H1 (cell line): ENCODE data around the gene PDLIM4. TPM values are rescaled to one million over a fixed set of nuclear protein-coding genes. Genes with fewer than 3 reads are reported as not detected.

ENCODE experiments used
- CTCF ChIA-PET: fragments of 300-600 bp; sonication (Branson Sonifier 250); formaldehyde crosslinking; loops from one replicate; lab custom pipeline; 2021; ENCODE audit not compliant: partially characterized antibody; lab: Charles Lee
- POLR2A ChIA-PET: fragments of 300-600 bp; sonication (Branson Sonifier 250); formaldehyde crosslinking; loops from one replicate; lab custom pipeline; 2021; ENCODE audit warnings: inconsistent platforms; ENCODE audit not compliant: partially characterized antibody; lab: Charles Lee
- DNase-seq, 2 experiments: peaks; one replicate each; pipeline versions ENCODE4 v3.0.0 to v3.0.0-alpha.2; 2010 to 2022; ENCODE audit warnings: low spot score in 2 of 2, low read depth in 1 of 2, mixed read lengths in 1 of 2
- FAIRE-seq: peaks from 2 replicates; lab custom pipeline; 2011; peaks lifted over from hg19 to GRCh38; lab: Jason Lieb, UNC
- H2AFZ ChIP-seq: 2 replicates; pipeline ENCODE4 v1.8.1; 2012; ENCODE audit warnings: low read length, inconsistent platforms
- H2AK5ac ChIP-seq: 2 replicates; pipeline ENCODE4 v1.6.1; 2013; ENCODE audit warnings: low read depth, low read length
- H2BK120ac ChIP-seq: replicated peaks from 2 replicates; pipeline ENCODE3; 2013; ENCODE audit warnings: low read depth, low read length, inconsistent platforms
- H2BK12ac ChIP-seq: 2 replicates; pipeline ENCODE4 v1.6.1; 2013; ENCODE audit warnings: low read depth, low read length
- H2BK15ac ChIP-seq: 2 replicates; pipeline ENCODE4 v1.6.1; 2013; ENCODE audit warnings: low read length
- H2BK20ac ChIP-seq: 2 replicates; pipeline ENCODE4 v1.6.1; 2013; ENCODE audit warnings: low read length
- H2BK5ac ChIP-seq: 2 replicates; pipeline ENCODE4 v1.6.1; 2013; ENCODE audit warnings: low read depth, low read length
- H3K14ac ChIP-seq: 2 replicates; pipeline ENCODE4 v1.6.1; 2013; ENCODE audit warnings: inconsistent platforms; ENCODE audit not compliant: insufficient read length
- H3K18ac ChIP-seq: 2 replicates; pipeline ENCODE4 v1.6.1; 2013; ENCODE audit warnings: low read length; ENCODE audit errors: extremely low read depth
- H3K23ac ChIP-seq: 2 replicates; pipeline ENCODE4 v1.6.1; 2013; ENCODE audit warnings: inconsistent platforms; ENCODE audit not compliant: insufficient read length
- H3K23me2 ChIP-seq: 2 replicates; pipeline ENCODE4 v1.6.1; 2013; ENCODE audit warnings: low read depth, low read length
- H3K27ac ChIP-seq: 2 replicates; pipeline ENCODE4 v1.6.1; 2011; ENCODE audit warnings: low read depth, low read length, inconsistent platforms
- H3K27me3 ChIP-seq, 4 experiments: replicated peaks in 1 of 4; 1 replicate in 1 of 4; 2 replicates in 3 of 4; pipeline versions ENCODE4 v1.6.1 to v1.8.1; 2011 to 2013; ENCODE audit warnings: low read length in 3 of 4, mild to moderate bottlenecking in 3 of 4, inconsistent platforms in 2 of 4, mixed read lengths in 2 of 4, moderate library complexity in 1 of 4; ENCODE audit not compliant: control insufficient read depth in 3 of 4, insufficient read depth in 3 of 4; ENCODE audit errors: extremely low read depth in 1 of 4
- H3K36me3 ChIP-seq, 4 experiments: 2 replicates each; pipeline versions ENCODE4 v1.6.1 to v1.8.1; 2011 to 2013; ENCODE audit warnings: mild to moderate bottlenecking in 4 of 4, low read length in 3 of 4, moderate library complexity in 2 of 4, control low read depth in 1 of 4, inconsistent platforms in 1 of 4; ENCODE audit not compliant: insufficient read depth in 4 of 4, control insufficient read depth in 2 of 4
- H3K4ac ChIP-seq: replicated peaks from 2 replicates; pipeline ENCODE3; 2013; ENCODE audit warnings: low read length, low read depth, mixed read lengths, inconsistent platforms; ENCODE audit not compliant: insufficient read length
- H3K4me1 ChIP-seq, 4 experiments: replicated peaks in 1 of 4; 1 replicate in 1 of 4; 2 replicates in 3 of 4; pipeline versions ENCODE4 v1.6.1 to v1.8.1; 2011 to 2013; ENCODE audit warnings: low read length in 3 of 4, inconsistent platforms in 2 of 4, mixed read lengths in 1 of 4; ENCODE audit not compliant: insufficient read depth in 4 of 4, control insufficient read depth in 3 of 4
- H3K4me2 ChIP-seq, 2 experiments: 2 replicates each; pipeline versions ENCODE4 v1.6.1 to v1.8.1; 2011 to 2013; ENCODE audit warnings: low read depth in 2 of 2, low read length in 2 of 2, control low read depth in 1 of 2, inconsistent platforms in 1 of 2, mild to moderate bottlenecking in 1 of 2; ENCODE audit not compliant: insufficient read depth in 1 of 2
- H3K4me3 ChIP-seq, 4 experiments: fragments of 200-600, 300-600 bp in 1 of 4; sonication (generic), shearing (Covaris generic), sonication (Bioruptor Twin) in 1 of 4; 2 replicates each; pipeline versions ENCODE4 v1.5.1 to v1.8.1; 2011 to 2016; ENCODE audit warnings: low read length in 4 of 4, low read depth in 3 of 4, control low read depth in 2 of 4, inconsistent platforms in 2 of 4, mild to moderate bottlenecking in 2 of 4, mixed read lengths in 1 of 4, moderate library complexity in 1 of 4; ENCODE audit not compliant: insufficient read depth in 2 of 4; ENCODE audit errors: extremely low read depth in 1 of 4
- H3K56ac ChIP-seq: replicated peaks from 2 replicates; pipeline ENCODE3; 2013; ENCODE audit warnings: low read depth, mild to moderate bottlenecking, mixed read lengths, low read length, inconsistent platforms; ENCODE audit not compliant: insufficient read length
- H3K79me1 ChIP-seq: 2 replicates; pipeline ENCODE4 v1.6.1; 2013; ENCODE audit warnings: low read depth, low read length, control low read depth
- H3K79me2 ChIP-seq, 2 experiments: 2 replicates each; pipeline versions ENCODE4 v1.6.1 to v1.8.1; 2012 to 2013; ENCODE audit warnings: low read length in 2 of 2, mild to moderate bottlenecking in 2 of 2, inconsistent platforms in 1 of 2; ENCODE audit not compliant: insufficient read depth in 2 of 2, control insufficient read depth in 1 of 2
- H3K9ac ChIP-seq, 4 experiments: replicated peaks in 1 of 4; 1 replicate in 1 of 4; 2 replicates in 3 of 4; pipeline versions ENCODE4 v1.6.1 to v1.8.1; 2011 to 2013; ENCODE audit warnings: low read depth in 3 of 4, low read length in 3 of 4, control low read depth in 2 of 4, mild to moderate bottlenecking in 2 of 4, moderate library complexity in 2 of 4, inconsistent platforms in 1 of 4; ENCODE audit errors: extremely low read depth in 1 of 4
- H3K9me3 ChIP-seq, 2 experiments: 2 replicates each; pipeline versions ENCODE4 v1.6.1 to v1.8.1; 2012 to 2013; ENCODE audit warnings: mild to moderate bottlenecking in 2 of 2, moderate library complexity in 2 of 2, control low read depth in 1 of 2, inconsistent platforms in 1 of 2, low read depth in 1 of 2, low read length in 1 of 2, mixed read lengths in 1 of 2; ENCODE audit not compliant: insufficient read depth in 2 of 2
- H4K20me1 ChIP-seq, 2 experiments: replicated peaks in 1 of 2; 2 replicates each; pipeline versions ENCODE3 to v1.8.1; 2011 to 2013; ENCODE audit warnings: inconsistent platforms in 2 of 2, low read length in 2 of 2, mild to moderate bottlenecking in 1 of 2; ENCODE audit not compliant: insufficient read depth in 2 of 2, control insufficient read depth in 1 of 2
- H4K5ac ChIP-seq: 2 replicates; pipeline ENCODE4 v1.6.1; 2013; ENCODE audit warnings: low read length, low read depth, mixed read lengths, inconsistent platforms; ENCODE audit not compliant: insufficient read length
- H4K8ac ChIP-seq: 2 replicates; pipeline ENCODE4 v1.8.0; 2013; ENCODE audit warnings: mild to moderate bottlenecking, moderate library complexity, low read length, inconsistent platforms; ENCODE audit not compliant: insufficient read depth; ENCODE audit errors: extremely low read depth
- H4K91ac ChIP-seq: replicated peaks from 2 replicates; pipeline ENCODE3; 2013; ENCODE audit warnings: low read length, mixed read lengths, inconsistent platforms; ENCODE audit not compliant: insufficient read length
- BCL11A ChIP-seq, 2 experiments: IDR thresholded peaks; one replicate each; pipeline ENCODE4 v1.6.1; 2011; ENCODE audit warnings: low read depth in 2 of 2, low read length in 2 of 2, mild to moderate bottlenecking in 2 of 2
- CBX8 ChIP-seq: fragments of 300-800, 300-1000 bp; sonication (generic); IDR thresholded peaks from 2 replicates; pipeline ENCODE4 v1.7.1; 2016; ENCODE audit warnings: low read depth, low read length, borderline replicate concordance
- CHD2 ChIP-seq: IDR thresholded peaks from 2 replicates; pipeline ENCODE4 v1.6.1; 2012; ENCODE audit warnings: low read length, improper control_type of control experiment
- FOSL1 ChIP-seq: IDR thresholded peaks from 2 replicates; pipeline ENCODE4 v1.6.1; 2011; ENCODE audit warnings: mild to moderate bottlenecking, low read depth, low read length, moderate library complexity; ENCODE audit not compliant: insufficient read depth
- RBBP5 ChIP-seq: IDR thresholded peaks from 2 replicates; pipeline ENCODE4 v1.7.1; 2012; ENCODE audit warnings: low read depth, mild to moderate bottlenecking, inconsistent platforms, low read length, moderate library complexity, borderline replicate concordance
- RFX5 ChIP-seq: IDR thresholded peaks from 2 replicates; pipeline ENCODE4 v1.6.1; 2011; ENCODE audit warnings: low read depth, low read length, improper control_type of control experiment, borderline replicate concordance
- YY1 ChIP-seq: IDR thresholded peaks from 2 replicates; pipeline ENCODE4 v1.6.1; 2011; ENCODE audit warnings: low read depth, mild to moderate bottlenecking, low read length
- WGBS, 2 experiments: shearing (Covaris generic) in 1 of 2; methylation state at CpG; one replicate each; pipeline versions ENCODE4 v1.1.6 to v1.1.7; 2013 to 2015; ENCODE audit warnings: low lambda C conversion rate in 2 of 2, mixed read lengths in 2 of 2, inconsistent platforms in 1 of 2, low coverage in 1 of 2, missing lambda C conversion rate in 1 of 2; ENCODE audit not compliant: insufficient replicate concordance in 2 of 2, insufficient coverage in 1 of 2, insufficient read length in 1 of 2; ENCODE audit errors: extremely low coverage in 1 of 2, missing lambda C conversion rate in 1 of 2; 5-methylcytosine and 5-hydroxymethylcytosine counted together
- polyA plus RNA-seq, 7 experiments: library from polyadenylated mRNA; depleted of rRNA in 3 of 7; stranded (reverse) in 5 of 7; unstranded in 2 of 7; fragments of >200 nt in 5 of 7; fragments of 200-250 nt in 2 of 7; gene quantifications; 1 replicate in 5 of 7; 2 replicates in 1 of 7; 4 replicates in 1 of 7; pipeline versions ENCODE4 v1.2.1 to v1.2.3, GENCODE V29; 2011 to 2013; ENCODE audit warnings: missing spikeins in 2 of 7, mixed read lengths in 2 of 7
- total RNA-seq: library from RNA; stranded (reverse); fragmentation: NEBNext Ultra II Directional; extraction: Animal tissue kit (Norgen Biotek cat#: 25700); gene quantifications from 2 replicates; pipeline ENCODE4 v1.2.1, GENCODE V29; 2021
- TF ChIP-seq, protein P1 (sequence below): IDR thresholded peaks from 2 replicates; pipeline ENCODE4 v1.6.1; 2011; ENCODE audit warnings: low read depth, mild to moderate bottlenecking, low read length; ENCODE audit not compliant: insufficient read depth
- TF ChIP-seq, protein P2 (sequence below), 3 experiments: IDR thresholded peaks; 1 replicate in 2 of 3; 2 replicates in 1 of 3; pipeline versions ENCODE4 v1.5.1 to v1.6.1; 2011; ENCODE audit warnings: low read length in 3 of 3, mild to moderate bottlenecking in 3 of 3, inconsistent platforms in 2 of 3, low read depth in 1 of 3, moderate library complexity in 1 of 3; ENCODE audit not compliant: insufficient read depth in 1 of 3; ENCODE audit errors: control extremely low read depth in 1 of 3

PDLIM4 gene
- total and polyA plus RNA-seq, 2 of the 8 experiments (the other 6 are each of a cell fraction or from before 2014, with no cell fraction given) = 10.7 to 29.1 TPM

DNA sequence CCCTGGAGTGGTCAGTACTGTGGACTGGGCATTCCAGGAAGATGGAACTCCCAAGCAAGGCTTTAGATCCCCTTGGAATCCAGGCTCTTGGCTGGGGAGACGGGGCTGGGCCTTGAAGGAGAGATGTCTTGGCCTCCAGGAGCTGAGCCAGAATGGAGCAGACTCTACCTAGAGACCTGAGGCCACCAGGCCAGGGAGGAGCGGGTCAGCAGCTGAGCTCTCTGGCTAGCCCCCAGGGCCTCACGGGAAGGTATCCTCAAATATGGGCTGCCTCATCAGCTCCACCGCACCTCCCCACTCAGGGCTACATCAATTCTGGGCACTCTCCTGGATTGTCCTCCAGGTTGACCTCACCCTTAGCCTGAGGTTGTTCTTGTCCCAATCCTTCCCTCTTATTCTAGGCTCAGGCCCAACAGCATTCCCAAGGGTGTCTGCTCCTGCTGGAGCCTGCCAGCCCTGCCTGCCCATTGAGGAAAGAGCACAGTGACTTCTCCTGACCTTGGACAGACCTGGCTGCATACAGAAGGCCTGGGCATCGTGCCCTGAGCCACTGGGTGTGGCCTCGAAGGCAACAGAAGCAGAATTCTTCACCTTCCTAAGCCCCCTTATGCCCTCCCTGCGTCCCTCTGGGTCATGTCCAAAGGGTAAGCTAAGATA, 3.0 kb upstream of the PDLIM4 start:
- Histone ChIP-seq H3K27ac (no peak overlapping the region), H2AK5ac (no peak overlapping the region), H2BK12ac (no peak overlapping the region), H3K4me1 (peaks cover 5 to 16% (median 6%) of the 10 kb centered on the region in 4 experiments), H3K4me3 (no peak overlapping the region), H2BK15ac (no peak overlapping the region), H3K4me2 (no peak overlapping the region), H4K20me1 (no peaks in the 10 kb centered on the region), H3K79me1 (no peaks in the 10 kb centered on the region), H3K56ac (no peak overlapping the region), H3K14ac (no peak overlapping the region), H3K9me3 (no peaks in the 10 kb centered on the region), H4K5ac (no peak overlapping the region), H3K9ac (no peak overlapping the region), H2BK120ac (no peak overlapping the region), H2AFZ (no peak overlapping the region), H3K27me3 (peaks cover 0 to 10% (median 9%) of the 10 kb centered on the region in 4 experiments; a peak in 3 of 7 replicates), H3K79me2 (no peaks in the 10 kb centered on the region), H3K23ac (no peak overlapping the region), H2BK20ac (no peak overlapping the region), H3K18ac (no peak overlapping the region), H4K91ac (no peak overlapping the region), H3K36me3 (no peaks in the 10 kb centered on the region), H2BK5ac (no peak overlapping the region), H4K8ac (no peak overlapping the region), H3K23me2 (peaks cover 10% of the 10 kb centered on the region; the same call in 1 of the 2 replicates), H3K4ac (no peak overlapping the region)
- no peak for FAIRE-seq
- WGBS, 2 experiments = 81% methylated on average over 7 of the region's 7 CpGs; no CpG with 5 or more reads in 1 of the 2 experiments
- DNase-seq = no peak
- POLR2A ChIA-PET = no interaction called here
- CTCF ChIA-PET = interaction anchor here (0.6 to 9.3 kb wide), 8 partner anchors 9 to 211 kb away, joined by 3 to 96 read pairs (median 5); no protein-coding TSS in a partner anchor
- TF ChIP-seq CHD2 (no peak), BCL11A (IDR thresholded peaks at IDR 0.05; ENCODE audit: low read depth in 2 of 2, low read length in 2 of 2) (no peak), RBBP5 (no peak), RFX5 (no peak), CBX8 (no peak), YY1 (no peak), FOSL1 (no peak)
- TF ChIP-seq, protein P1, sequence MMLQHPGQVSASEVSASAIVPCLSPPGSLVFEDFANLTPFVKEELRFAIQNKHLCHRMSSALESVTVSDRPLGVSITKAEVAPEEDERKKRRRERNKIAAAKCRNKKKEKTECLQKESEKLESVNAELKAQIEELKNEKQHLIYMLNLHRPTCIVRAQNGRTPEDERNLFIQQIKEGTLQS = no peak
- TF ChIP-seq, protein P2, sequence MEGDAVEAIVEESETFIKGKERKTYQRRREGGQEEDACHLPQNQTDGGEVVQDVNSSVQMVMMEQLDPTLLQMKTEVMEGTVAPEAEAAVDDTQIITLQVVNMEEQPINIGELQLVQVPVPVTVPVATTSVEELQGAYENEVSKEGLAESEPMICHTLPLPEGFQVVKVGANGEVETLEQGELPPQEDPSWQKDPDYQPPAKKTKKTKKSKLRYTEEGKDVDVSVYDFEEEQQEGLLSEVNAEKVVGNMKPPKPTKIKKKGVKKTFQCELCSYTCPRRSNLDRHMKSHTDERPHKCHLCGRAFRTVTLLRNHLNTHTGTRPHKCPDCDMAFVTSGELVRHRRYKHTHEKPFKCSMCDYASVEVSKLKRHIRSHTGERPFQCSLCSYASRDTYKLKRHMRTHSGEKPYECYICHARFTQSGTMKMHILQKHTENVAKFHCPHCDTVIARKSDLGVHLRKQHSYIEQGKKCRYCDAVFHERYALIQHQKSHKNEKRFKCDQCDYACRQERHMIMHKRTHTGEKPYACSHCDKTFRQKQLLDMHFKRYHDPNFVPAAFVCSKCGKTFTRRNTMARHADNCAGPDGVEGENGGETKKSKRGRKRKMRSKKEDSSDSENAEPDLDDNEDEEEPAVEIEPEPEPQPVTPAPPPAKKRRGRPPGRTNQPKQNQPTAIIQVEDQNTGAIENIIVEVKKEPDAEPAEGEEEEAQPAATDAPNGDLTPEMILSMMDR (IDR thresholded peaks at IDR 0.05; ENCODE audit: control extremely low read depth in 1 of 3, insufficient read depth in 1 of 3, low read depth in 1 of 3, low read length in 3 of 3) = no peak
